Type B pancreatic cell (in vitro differentiated cells): ENCODE results near the gene ACKR2. TPM values are rescaled to one million over a fixed set of nuclear protein-coding genes. Genes with fewer than 3 reads are reported as not detected.

ENCODE experiments used
- DNase-seq: peaks from one replicate; pipeline ENCODE4 v3.0.0; 2021; ENCODE audit warnings: mixed read lengths; ENCODE audit not compliant: unreplicated experiment; ENCODE audit errors: extremely low spot score
- H3K27ac Mint-ChIP-seq: 2 replicates; pipeline ENCODE4 v1.8.0; 2021; ENCODE audit warnings: mild to moderate bottlenecking, mixed read lengths
- H3K27me3 Mint-ChIP-seq: 2 replicates; pipeline ENCODE4 v1.8.0; 2021; ENCODE audit warnings: mixed read lengths
- H3K36me3 Mint-ChIP-seq: 2 replicates; pipeline ENCODE4 v1.8.0; 2021; ENCODE audit warnings: mixed read lengths
- H3K4me1 Mint-ChIP-seq: one replicate; pipeline ENCODE4 v1.8.0; 2021; ENCODE audit warnings: mixed read lengths; ENCODE audit not compliant: unreplicated experiment
- H3K4me3 Mint-ChIP-seq: 2 replicates; pipeline ENCODE4 v1.8.0; 2021; ENCODE audit warnings: mild to moderate bottlenecking, mixed read lengths
- H3K9me3 Mint-ChIP-seq: 2 replicates; pipeline ENCODE4 v1.8.0; 2021; ENCODE audit warnings: mixed read lengths
- CTCF ChIP-seq: fragments of 200-600 bp; sonication (generic); conservative IDR thresholded peaks from 2 replicates; pipeline ENCODE4 v1.5.0; 2021; ENCODE audit warnings: antibody characterized with exemption, mild to moderate bottlenecking
- total RNA-seq: library from RNA; stranded (reverse); gene quantifications from 2 replicates; pipeline ENCODE4 v1.2.1, GENCODE V29; 2021; ENCODE audit warnings: low replicate concordance

The ACKR2 gene
- total RNA-seq, 1 donor from 2014 or later = 3.5 TPM

GRCh38 chr3:42911551-42911950, 102.3 kb downstream of the ACKR2 start:
- peaks cover 23% of the 10 kb centered on the region for H3K9me3 Mint-ChIP-seq
- peaks cover 4% of the 10 kb centered on the region for H3K4me1 Mint-ChIP-seq

GRCh38 chr3:42914771-42915515, 105.7 kb downstream of the ACKR2 start:
- Mint-ChIP-seq H3K27ac (no peak overlapping the region), H3K27me3 (no peaks in the 10 kb centered on the region), H3K4me1 (no peaks in the 10 kb centered on the region), H3K4me3 (no peak overlapping the region), H3K9me3 (peaks cover 20% of the 10 kb centered on the region), H3K36me3 (no peaks in the 10 kb centered on the region)
- TF ChIP-seq CTCF = no peak
- no peak for DNase-seq

More at GRCh38 chr3:42911551-42911950, 102.3 kb downstream of the ACKR2 start:
- Mint-ChIP-seq H3K27me3 (peaks cover 8% of the 10 kb centered on the region), H3K4me3 (no peak overlapping the region), H3K36me3 (no peaks in the 10 kb centered on the region), H3K27ac (no peak overlapping the region)
- TF ChIP-seq CTCF = no peak
- no peak for DNase-seq

Other genes starting within 250 kb of the ACKR2 start
- 21.5 and 38.1 TPM in 2 replicates for gene SEC22C, start 227.5 kb upstream of the ACKR2 start, total RNA-seq
- gene SS18L2, start 218.6 kb upstream of the ACKR2 start, total RNA-seq = 32.5 and 33.4 TPM in 2 replicates
- gene NKTR, start 208.8 kb upstream of the ACKR2 start, total RNA-seq = 63.0 and 97.1 TPM in 2 replicates
- 8.1 and 9.0 TPM in 2 replicates for gene ZBTB47, start 155.7 kb upstream of the ACKR2 start, total RNA-seq
- 0.12 TPM in 1 of 2 replicates, not detected in the other for gene KLHL40, start 123.9 kb upstream of the ACKR2 start, total RNA-seq
- gene HHATL, start 106.6 kb upstream of the ACKR2 start, total RNA-seq = not detected in 2 replicates
- 0.71 and 2.4 TPM in 2 replicates for gene CCDC13, start 36.2 kb upstream of the ACKR2 start, total RNA-seq
- 100 and 130 TPM in 2 replicates for gene HIGD1A, start 5.0 kb upstream of the ACKR2 start, total RNA-seq
- gene CYP8B1, start 66.4 kb downstream of the ACKR2 start, total RNA-seq = not detected in 2 replicates
- 0.48 TPM in 1 of 2 replicates, not detected in the other for gene ZNF662, start 96.7 kb downstream of the ACKR2 start, total RNA-seq
- 0.36 and 0.89 TPM in 2 replicates for gene GASK1A, start 169.9 kb downstream of the ACKR2 start, total RNA-seq